Stimulated activated CD8-positive, alpha-beta memory T cell treated with anti-CD3 and anti-CD28 coated beads, Interleukin-2, amount 100 ng/mL, for 1 hour (primary cell): ENCODE data around the gene HOMER1.

Experiments used
- DNase-seq, 2 donors: peaks; one replicate each; pipeline ENCODE4 v3.0.0-alpha.2; 2020; ENCODE audit warnings: low read depth in 2 of 2

HOMER1 gene

DNA sequence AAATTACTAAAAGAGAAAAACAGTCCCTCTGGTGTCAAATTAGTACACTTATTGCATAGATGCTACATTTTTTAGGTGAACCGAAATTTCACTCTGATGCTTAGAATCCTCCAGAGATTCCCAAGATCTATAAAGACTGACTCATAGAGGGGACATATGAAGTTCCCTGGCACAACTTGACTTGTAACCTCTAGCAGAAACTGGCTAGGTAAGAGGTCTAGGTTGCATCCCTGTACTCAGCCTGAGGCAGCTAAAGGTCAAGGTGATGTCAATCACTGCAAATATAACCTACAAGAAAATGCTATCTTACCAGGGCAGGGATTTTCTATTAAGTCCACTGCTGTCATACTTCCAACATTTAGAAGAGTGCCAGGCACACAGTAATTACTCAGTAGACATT is 24.2 kb downstream of the HOMER1 start:
- DNase-seq: no peak

DNA sequence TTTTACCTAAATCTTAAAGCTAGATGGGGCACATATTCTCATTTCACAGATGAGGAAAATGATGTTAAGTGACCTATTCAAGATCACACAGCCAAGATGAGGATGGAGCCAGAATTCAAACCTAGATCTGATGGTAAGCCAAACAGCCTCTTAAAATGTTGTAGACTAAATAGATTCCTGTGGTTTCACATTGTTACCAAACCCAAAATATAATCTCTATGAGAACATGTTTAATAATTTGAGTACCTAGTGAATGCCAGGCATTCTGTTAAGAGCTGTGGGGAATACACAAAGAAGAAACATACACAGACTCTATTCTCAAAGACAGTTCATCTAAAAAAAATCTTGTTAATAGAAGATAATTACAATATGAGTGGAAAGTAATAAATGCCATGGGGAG is 25.2 kb downstream of the HOMER1 start:
- DNase-seq: no peak

DNA sequence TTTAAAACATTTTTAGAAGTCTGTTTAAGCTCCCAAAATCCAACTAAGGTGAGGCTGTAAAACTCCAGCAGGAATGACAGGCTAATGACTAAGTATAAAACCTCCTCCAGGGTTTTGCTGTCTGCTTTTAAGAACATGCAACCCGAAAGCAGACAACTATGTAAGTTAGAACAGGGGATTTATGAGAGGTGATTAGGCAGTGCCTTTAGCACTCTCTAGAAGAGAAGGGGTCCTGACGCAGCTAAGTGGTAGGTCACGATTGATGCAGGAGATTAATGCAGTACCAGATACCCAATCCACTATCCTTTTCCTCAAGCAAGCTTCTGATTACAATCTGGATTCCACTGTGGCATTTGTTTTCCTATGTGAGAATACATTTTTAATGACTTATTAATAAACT is 25.9 kb downstream of the HOMER1 start:
- DNase-seq: no peak

DNA sequence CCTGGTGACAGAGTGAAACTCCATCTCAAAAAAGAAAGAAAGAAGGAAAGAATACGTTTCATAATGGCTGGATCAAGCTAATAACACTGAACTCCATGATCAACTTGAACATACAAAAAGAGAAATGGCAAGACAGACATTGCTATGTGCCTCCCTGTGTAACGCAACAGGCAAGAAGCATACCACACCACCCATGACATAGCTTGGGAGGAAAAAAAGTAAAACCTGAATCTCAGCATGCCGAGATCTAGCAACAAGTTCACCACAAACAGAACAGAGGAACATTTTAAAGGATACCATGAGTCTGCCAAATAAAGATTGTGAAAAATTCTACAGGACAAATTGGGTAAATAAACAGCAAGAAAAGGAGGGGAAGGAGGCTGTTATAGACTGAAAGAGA is 26.7 kb downstream of the HOMER1 start:
- no peak for DNase-seq

DNA sequence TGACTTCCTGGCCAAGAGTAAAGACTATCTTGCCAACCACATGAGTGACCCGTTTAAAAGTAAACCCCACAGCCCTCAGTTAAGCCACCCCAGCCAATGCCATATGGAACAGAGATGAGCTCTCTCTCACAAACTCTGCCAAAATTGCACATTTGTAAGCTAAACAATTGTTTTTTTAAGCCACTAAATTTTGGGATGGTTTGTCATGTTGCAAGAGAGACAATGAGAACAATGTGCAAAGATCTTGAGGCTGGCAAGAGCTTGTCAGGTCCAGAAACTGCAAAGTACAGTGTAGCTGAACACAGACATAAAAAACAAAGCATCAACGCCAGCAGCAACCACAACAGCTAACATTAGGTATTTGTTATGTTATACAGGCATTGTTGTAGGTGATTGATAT is 27.8 kb downstream of the HOMER1 start:
- no peak for DNase-seq

DNA sequence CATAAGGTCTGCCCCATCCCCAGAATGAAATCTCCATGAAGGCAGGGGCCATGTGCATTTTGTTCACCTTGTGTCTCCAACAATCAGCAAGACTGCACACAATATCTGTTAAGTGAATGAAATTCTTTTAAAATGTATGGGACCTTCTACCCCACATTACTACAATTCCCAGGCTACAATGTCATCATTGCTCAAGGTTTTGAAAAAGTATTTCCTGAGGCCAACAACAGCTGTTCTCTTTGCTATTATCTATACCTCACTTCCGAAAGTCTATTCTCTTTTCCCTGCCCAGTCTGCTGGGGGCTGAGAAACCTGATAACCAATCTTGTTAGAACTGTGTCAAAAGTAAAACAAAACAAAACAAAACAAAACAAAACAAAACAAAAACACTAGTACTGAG is 29.2 kb downstream of the HOMER1 start:
- DNase-seq: no peak

DNA sequence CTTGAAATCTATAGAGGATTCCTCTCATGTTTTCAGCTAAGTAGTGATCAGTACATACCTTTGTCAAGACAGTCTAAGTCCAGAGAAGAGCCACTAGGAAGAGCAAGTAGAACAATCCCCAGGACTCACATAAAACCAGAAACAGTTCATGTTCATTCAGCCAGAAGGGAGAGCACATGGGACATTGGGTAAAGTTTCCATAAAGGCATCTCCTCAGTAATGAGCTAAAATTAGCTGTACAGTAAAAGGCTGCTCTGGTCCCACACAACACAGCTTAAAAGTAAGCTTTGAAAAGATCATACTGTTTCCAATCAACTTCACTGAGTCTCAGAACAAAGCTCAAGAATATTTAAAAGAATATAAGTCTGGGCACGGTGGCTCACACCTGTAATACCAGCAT is 32.4 kb downstream of the HOMER1 start:
- no peak for DNase-seq

DNA sequence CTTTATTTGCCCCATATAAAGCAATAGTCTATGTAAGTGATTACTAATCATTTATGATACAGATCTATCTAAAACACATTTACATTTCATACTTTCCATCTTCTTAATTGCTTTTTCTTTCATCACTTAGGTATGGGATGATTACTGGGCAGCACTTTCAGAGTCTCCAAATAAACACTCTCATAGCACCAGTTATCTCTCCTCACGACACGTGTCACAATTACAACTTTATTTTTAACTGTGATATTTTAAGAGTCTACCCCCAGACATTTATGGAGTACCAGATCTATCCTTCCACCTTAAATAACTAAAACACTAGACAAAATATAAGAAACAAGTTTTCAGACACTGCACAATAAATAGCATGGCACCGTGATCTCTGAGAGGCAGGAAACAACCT is 32.9 kb downstream of the HOMER1 start:
- no peak for DNase-seq

DNA sequence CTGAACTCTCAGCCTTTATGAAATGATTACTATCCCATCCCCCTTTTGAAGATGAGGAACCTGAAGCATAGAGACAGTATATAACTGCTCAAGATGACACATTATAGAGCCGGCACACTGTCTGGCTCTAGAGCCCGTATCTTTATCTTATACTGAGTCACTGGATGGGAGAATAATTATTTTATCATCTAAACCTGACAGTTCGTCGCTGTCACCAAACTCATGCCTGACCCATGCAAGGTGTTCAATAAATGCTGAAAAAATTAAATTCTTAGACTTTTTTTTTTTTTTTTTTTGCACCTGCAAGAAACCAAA is 38.8 kb downstream of the HOMER1 start:
- DNase-seq: no peak

DNA sequence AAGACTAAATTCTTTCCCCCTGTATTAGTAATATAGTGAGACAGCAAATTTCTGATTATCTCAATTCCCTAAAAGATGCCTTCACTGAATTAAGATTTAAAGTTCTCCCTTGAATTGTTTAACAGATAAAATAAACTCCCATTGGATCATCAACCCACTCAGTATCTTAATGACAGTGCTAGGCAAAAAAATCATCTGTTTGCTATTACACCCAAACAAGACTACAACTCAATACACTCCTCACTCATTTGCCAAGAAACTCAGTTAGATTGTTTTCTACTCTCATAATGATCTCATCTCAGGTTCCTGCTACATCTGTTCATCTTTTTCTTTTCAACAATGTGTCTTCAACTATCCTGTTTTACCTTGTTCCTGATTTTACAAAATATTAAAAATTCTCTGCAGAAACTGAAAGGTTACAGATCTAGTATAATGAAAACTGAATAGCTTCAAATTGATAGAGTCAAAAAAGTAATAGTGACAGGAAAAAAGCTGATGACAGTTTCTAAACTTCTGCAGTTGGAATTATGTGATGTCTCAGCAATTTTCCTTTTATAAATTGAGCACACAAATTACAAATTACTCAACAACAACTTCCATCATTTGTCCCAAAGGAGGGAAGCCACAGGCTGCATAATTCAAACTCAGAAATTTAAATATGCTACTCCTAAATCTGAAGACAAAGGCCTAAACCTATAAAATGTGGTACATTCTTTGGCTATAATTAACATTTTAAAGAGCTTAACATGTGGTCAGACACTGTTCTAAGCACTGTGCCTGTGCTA is 39.4 kb downstream of the HOMER1 start:
- DNase-seq: no peak

DNA sequence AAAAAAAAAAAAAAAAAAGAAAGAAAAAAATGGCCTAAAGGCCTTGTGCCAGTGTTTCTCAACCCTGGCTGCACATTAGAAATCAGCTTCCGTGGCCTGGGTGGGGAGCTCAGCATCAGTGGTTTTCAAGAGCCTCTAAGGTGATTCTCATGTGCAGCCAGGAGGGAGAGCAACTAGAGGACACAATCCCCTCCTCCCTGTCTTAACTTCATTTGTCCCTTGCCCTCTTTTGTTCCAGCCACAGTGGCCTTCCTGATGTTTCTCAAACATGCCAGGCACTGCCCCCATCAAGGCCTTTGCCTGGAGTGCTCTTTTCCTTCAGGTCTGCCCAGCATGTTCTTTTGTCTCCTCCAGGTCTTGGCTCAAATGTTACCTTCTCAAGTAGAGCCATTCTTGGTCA is 42.4 kb downstream of the HOMER1 start:
- no peak for DNase-seq

DNA sequence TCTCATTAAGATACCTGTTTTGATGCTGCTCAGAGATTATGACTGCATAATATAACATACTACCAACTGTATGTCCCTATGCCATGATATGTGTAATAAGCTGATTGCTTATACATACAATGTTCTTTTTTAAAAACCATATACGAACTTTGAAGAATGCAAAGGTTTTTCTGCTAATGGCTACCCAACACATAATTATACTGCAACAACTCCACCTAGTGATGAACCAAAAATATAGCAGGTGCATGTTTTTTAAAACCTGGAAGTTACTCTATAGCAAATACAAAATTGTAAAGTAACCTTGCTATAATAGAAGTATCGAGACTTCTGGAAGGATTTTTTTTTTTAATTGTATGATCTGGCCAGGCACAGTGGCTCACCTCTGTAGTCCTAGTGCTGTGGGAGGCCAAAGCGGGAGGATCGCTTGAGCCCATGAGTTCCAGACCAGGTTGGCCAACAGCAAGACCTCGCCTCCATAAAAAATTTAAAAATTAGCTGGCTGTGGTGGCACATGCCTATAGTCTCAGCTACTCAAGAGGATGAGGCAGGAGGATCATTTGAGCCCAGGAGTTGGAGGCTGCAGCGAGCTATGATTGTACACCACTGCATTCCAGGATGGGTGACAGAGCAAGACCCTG is 49.1 kb downstream of the HOMER1 start:
- no peak for DNase-seq

DNA sequence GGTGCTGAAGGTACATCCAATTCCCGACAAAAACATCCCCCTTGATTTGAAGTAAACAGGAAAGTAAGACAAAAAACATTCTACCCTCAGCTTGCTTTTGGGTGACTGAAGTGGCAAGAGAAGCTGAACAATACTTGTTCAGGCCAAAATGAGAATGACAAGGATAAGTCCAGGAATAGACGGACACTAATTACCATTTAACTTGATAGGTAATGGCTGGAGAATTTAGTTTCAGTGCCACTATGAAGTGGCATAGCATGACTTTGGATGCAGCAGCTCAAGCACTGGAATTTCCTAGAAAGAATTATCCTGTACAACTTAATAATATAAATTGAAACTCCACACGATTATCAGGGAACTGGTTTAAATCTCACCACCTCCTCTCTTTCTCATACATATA is 49.7 kb downstream of the HOMER1 start:
- no peak for DNase-seq

DNA sequence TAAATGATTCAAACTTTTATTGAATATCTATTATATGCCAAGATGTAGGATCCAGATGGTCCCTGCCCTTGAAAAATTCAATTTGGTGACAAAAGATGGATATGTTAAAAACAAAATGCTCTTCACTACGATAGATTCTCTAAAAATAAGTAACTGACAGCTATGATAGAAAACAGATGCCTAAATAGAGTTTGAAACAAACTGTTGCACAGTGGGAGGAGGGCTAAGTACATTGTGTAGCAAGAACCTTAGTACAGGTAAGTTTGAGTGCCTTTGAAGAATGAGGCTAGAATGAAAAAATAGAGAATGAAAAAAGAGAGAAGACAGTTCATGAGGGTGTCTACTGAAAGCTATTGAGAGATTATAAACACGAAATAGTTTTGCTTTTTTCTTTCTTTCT is 54.3 kb downstream of the HOMER1 start:
- DNase-seq: no peak

DNA sequence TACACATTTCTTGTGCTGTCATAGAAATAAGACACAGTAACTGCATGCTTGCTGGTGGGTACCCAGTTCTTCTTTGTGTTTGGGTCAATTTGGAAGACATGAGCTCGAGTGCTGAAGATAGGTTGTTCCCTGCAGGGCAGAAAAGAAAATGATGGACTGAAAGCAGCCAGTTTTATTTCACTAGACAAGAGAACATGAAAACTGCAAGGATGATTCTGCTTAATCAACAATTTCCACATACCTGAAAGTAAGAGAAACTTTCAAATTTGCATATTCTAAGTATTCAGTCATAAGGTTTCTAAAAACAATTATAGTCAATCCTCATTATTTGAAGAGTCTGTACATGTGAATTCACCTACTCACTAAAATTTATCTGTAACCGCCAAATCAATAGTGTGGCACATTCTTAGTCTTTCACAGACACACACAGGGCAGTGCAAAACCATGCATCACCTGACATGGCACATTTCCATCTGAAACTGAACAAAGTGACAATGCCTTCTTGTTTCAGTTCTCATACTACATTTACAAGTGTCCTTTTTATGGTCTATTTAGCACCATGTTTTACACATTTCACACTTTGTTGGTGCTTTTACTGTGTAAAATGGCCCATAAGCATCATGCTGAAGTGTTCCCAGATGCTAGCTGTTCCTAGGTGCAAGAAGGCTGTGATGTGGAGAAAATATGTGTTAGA is 56.9 kb downstream of the HOMER1 start:
- DNase-seq: no peak

DNA sequence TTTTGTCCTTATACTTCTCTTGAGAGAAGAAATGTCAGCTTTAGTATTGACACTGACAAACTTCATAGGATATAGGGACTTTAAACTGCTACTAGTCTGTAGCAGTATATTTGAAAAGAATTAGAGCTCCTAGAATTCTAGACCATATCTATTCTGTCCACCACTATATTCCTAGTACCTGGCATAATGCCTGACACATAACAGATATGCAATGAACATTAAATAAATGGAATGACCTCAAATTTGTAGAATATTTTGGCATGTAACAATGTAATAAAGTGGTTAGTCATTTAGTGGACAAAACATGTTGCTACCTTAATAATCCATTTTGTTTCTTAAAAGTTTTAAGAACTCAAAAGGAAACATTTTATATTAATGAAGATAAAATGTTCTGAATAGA is 57.5 kb downstream of the HOMER1 start:
- DNase-seq: no peak

DNA sequence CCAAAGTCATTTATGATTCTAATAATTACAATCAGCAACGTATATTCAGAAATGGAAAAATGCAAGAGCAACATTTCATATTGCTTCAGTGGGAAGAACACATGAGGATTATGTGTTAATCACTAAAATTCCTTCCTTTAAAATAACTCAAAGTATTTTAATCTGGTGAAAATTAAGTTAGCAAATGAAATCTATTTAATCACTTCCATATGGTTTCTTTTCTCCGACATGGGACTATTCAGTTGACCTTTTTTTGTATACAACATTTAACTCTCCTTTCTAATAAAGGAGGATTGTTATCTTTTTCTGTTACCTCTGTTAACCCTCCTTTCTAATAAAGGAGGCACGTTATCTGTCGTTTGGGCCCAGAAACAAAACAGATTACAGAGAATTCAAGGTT is 59.9 kb downstream of the HOMER1 start:
- DNase-seq: no peak

DNA sequence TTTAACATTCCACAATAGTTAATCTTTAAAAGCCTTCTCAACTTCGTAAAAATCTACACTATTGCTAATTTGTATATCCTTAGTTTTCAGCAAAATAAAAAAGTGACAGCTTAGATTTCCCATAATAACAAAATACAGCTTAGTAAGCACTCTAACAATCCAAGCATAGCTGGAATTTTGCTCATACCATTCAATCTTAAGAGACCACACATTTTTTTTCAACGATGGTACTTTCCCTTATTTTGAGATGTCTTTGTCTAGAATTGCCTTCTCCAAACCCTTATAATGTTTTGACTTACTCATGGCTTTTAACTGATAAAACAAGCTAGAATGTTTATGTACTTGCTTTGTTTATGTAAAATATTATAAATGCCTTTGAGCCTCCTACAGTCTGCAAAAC is 65.6 kb downstream of the HOMER1 start:
- no peak for DNase-seq

DNA sequence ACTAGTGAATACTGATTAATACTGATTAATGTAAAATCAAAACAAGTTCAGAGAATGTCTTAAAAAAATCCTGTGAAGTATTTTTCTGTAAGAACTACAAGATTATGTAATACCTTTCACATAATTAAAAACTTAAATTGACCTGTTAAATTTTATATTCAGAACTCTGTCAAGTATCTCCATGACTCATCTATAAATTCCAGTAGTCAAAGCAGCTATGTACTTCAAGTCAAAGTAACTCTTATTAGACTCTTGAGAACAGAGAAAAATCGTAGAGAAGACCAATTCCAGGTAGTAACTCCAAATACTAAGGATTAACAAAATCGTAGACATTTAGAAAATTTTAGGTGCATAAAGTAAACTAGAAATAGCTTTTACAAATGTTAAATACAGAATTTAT is 77.1 kb downstream of the HOMER1 start:
- no peak for DNase-seq

DNA sequence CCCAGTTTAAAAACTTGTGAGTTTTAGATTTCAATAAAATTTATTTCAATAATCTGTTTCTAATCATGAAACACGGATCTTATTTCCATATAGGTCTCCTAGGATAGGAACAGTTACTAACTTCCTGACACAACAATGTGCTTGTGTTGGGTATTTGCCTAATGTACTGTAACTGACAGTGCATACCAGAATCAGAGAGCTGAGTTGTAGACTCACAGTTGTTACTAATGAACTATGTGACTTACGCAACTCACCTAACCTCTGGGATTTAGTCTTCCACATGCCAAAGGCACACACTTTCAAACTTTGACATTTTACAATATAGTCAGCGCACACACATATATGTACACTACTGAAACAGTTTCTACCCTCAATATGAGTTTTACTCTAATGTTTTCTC is 77.7 kb downstream of the HOMER1 start:
- DNase-seq: no peak

DNA sequence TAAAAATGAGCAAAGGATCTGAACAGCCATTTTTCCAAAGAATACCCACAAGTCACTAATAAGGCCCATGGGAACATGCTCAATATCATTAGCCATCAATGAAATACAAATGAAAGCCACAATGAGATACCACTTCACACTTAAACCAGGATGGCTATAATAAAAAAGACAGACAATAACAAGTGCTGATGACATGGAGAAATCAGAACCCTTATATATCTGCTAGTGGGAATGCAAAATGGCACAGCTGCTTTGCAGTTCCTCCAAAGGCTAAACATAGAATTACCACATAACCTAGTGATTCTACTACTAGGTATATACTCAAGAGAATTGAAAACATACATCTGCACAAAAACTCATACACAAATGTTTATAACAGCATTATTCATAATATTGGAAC is 83.7 kb downstream of the HOMER1 start:
- no peak for DNase-seq

DNA sequence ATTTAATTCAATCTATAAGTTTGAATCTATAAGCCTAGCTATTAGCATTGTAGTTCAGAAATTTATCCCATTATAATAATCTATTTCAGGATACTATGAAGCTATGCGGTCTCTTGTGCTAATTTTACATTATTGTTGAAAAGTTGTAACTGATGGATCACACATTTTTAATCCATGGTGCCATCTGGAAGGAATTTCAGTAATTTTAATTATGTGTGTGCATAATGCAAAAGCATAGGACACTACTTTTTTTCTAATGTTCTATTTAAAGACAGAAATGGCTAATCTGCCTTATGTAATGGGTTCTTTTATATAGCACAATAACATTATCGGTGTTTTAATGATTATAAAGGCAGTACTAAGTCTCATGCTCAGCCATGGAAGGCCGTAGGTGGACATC is 90.6 kb downstream of the HOMER1 start:
- DNase-seq: no peak

DNA sequence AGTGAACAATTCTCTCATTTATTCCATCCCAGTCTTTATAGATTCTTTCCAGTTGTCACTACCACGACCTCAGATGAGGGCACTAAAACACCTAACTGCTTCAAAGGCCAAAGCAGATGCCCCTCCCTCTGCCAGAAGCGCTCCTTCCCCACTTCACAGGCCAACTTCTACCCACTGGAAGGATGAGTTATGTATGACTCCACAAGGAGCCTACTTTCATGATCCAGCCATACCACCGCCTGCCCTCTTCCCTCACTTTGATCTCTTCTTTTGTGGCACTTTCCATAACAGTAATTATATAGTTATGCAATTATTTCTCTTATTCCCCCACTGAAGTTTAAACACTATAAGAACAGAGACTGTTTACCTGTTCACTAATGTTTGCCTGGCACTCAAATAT is 93.7 kb downstream of the HOMER1 start:
- DNase-seq: no peak
